Stimulated activated memory B cell treated with anti-CD40 and anti-IgM and Interleukin-4, amounts not matched to agents 10 μg/mL and 1 μg/mL and 100 μg/mL, for 72 hours (primary cell): ENCODE measurements around the gene SNAP29.
"Not testable (repeated sequence)": the region's sequence is repeated elsewhere in the genome, so short reads cannot be mapped to it uniquely, and the experiment has no call there.

Experiments
- ATAC-seq: fragments of 150-1000 bp; cut with Tn5 transposase; 2 replicates; pipeline ENCODE4 v1.10.0; 2021
- H3K27ac Mint-ChIP-seq: one replicate; pipeline ENCODE4 v1.8.0; 2022; ENCODE audit warnings: mild to moderate bottlenecking, mixed read lengths
- H3K27me3 Mint-ChIP-seq: one replicate; pipeline ENCODE4 v1.8.0; 2022; ENCODE audit warnings: mixed read lengths
- H3K36me3 Mint-ChIP-seq: one replicate; pipeline ENCODE4 v1.8.0; 2022; ENCODE audit warnings: mixed read lengths
- H3K4me1 Mint-ChIP-seq: one replicate; pipeline ENCODE4 v1.8.0; 2022; ENCODE audit warnings: mixed read lengths
- H3K4me3 Mint-ChIP-seq: one replicate; pipeline ENCODE4 v1.8.0; 2022; ENCODE audit warnings: mild to moderate bottlenecking, moderate library complexity, mixed read lengths
- H3K9me3 Mint-ChIP-seq: one replicate; pipeline ENCODE4 v1.8.0; 2022; ENCODE audit warnings: mixed read lengths

SNAP29 gene

GRCh38 chr22:20919718-20920117 is 60.9 kb downstream of the SNAP29 start:
- H3K9me3 Mint-ChIP-seq = no peaks in the 10 kb centered on the region
- H3K27ac Mint-ChIP-seq = no peak overlapping the region
- peaks cover 62% of the 10 kb centered on the region for H3K4me1 Mint-ChIP-seq
- peaks cover 16% of the 10 kb centered on the region for H3K36me3 Mint-ChIP-seq
- ATAC-seq = no peak
- H3K27me3 Mint-ChIP-seq = no peaks in the 10 kb centered on the region
- H3K4me3 Mint-ChIP-seq = peak overlapping the region; percentile 94

DNA sequence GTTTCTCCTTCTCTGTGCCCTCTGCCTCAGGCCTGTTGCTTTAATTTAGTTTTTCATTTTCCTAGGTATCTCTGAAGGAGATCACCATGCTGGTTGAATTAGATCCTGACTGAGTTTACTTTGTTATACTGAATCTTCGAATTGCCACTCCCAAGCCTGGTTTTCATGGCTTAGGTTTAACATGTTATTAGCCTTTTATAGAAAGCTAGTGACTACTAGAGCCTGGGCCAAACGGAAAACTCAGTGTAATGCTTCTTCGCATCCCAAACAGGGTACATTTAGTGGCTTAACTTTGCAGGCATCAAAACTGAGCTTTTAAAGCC is 62.0 kb downstream of the SNAP29 start:
- Mint-ChIP-seq H3K27me3 (no peaks in the 10 kb centered on the region), H3K4me3 (peak overlapping the region; percentile 94), H3K9me3 (no peaks in the 10 kb centered on the region), H3K27ac (peak overlapping the region; percentile 22), H3K36me3 (peaks cover 16% of the 10 kb centered on the region), H3K4me1 (peaks cover 73% of the 10 kb centered on the region)
- no peak for ATAC-seq

DNA sequence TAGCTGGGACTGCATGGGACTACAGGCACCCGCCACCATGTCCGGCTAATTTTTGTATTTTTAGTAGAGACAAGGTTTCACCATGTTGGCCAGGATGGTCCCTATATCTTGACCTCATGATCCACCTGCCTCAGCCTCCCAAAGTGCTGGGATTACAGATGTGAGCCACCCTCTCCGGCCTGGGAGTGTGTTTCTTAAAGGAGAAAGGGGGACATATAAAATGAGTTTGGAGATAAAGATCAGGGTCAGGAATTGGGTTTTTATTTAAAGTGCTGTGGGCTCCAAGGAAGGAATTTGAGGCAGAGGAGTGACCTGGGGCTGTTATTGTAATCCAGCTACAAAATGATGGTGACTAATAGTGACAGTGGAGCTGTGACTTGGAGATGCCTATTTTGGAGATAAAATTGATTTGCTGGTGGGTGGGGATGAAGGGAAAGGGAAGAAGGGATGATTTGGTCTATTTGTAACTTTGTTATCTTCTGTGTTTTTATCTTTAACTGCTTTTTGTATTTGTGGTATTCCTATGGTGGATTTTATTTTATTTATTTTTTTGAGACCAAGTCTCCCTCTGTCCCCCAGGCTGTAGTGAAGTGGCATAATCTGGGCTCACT is 63.4 kb downstream of the SNAP29 start:
- Mint-ChIP-seq H3K36me3 (peaks cover 21% of the 10 kb centered on the region), H3K27ac (no peak overlapping the region), H3K9me3 (no peaks in the 10 kb centered on the region), H3K4me3 (no peak overlapping the region), H3K27me3 (no peaks in the 10 kb centered on the region), H3K4me1 (peaks cover 72% of the 10 kb centered on the region)
- no peak for ATAC-seq

- Mint-ChIP-seq H3K27ac (peak overlapping the region; percentile 43), H3K27me3 (no peaks in the 10 kb centered on the region), H3K36me3 (peaks cover 21% of the 10 kb centered on the region), H3K4me1 (peaks cover 60% of the 10 kb centered on the region), H3K4me3 (no peak overlapping the region), H3K9me3 (no peaks in the 10 kb centered on the region)
- ATAC-seq = no peak
Observed at GRCh38 chr22:20926243-20926642, 67.4 kb downstream of the SNAP29 start.

DNA sequence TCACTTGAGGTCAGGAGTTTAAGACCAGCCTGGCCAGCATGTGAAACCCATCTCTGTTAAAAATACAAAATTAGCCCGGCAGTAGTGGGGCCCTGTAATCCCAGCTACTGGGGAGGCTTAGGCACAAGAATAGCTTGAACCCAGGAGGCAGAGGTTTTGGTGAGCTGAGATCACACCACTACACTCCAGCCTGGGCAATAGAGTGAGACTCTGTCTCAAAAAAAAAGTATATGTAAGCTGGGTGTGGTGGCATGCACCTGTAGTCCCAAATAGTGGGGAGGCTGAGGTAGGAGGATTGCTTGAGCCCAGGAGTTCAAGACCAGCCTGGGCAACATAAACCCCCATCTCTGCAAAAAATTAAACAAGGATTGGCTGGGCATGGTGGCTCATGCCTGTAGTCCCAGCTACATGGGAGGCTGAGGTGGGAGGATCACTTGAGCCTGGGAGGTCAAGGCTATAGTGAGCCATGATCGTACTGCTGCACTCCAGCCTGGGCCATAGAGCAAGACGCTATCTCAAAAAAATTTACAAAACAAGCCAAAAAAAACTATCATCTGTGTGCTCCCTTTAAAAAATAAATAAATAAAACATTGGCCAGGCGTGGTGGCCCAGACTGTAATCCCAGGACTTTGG is 69.2 kb downstream of the SNAP29 start:
- Mint-ChIP-seq H3K4me3 (no peak overlapping the region), H3K9me3 (no peaks in the 10 kb centered on the region), H3K27me3 (no peaks in the 10 kb centered on the region), H3K4me1 (peaks cover 57% of the 10 kb centered on the region), H3K36me3 (peaks cover 11% of the 10 kb centered on the region), H3K27ac (no peak overlapping the region)
- no peak for ATAC-seq

DNA sequence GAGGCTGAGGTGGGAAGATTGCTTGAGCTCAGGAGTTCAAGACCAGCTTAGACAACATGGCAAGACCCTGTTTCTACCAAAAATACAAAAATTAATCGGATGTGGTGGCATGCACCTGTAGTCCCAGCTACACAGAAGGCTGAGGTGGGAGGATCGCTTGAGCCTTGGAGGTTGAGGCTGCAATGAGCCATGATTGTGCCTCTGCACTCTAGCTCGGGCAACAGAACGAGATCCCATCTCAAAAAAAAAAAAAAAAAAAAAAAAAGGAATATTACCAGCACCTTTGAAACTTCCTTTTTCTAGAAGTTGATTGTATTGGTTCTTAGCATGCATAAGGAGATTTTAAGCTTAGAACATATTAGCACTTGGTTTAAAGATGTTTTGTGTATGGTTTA is 69.8 kb downstream of the SNAP29 start:
- Mint-ChIP-seq H3K4me1 (peaks cover 57% of the 10 kb centered on the region), H3K36me3 (peaks cover 11% of the 10 kb centered on the region), H3K27me3 (no peaks in the 10 kb centered on the region), H3K27ac (no peak overlapping the region), H3K4me3 (no peak overlapping the region), H3K9me3 (no peaks in the 10 kb centered on the region)
- no peak for ATAC-seq

DNA sequence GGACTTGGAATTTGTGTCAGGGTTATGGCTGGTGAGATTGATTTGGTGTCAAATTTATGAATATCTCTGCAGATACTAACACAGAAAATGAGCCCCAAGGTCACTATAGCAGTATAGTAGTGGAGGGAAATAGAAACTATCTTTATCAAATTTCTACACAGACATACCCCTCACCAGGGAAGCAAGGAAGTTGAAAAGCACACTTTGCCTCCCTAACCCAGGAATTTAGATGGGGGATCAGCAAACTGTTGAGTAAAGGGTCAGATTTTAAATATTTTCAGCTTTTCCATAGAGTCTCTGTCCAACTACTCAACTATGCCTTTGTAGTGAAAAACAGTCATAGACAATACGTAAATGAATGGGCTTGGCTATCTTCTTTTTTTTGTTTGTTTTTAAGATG is 71.2 kb downstream of the SNAP29 start:
- Mint-ChIP-seq H3K27ac (no peak overlapping the region), H3K36me3 (peaks cover 17% of the 10 kb centered on the region), H3K27me3 (no peaks in the 10 kb centered on the region), H3K4me1 (peaks cover 58% of the 10 kb centered on the region), H3K4me3 (no peak overlapping the region), H3K9me3 (no peaks in the 10 kb centered on the region)
- ATAC-seq = no peak

GRCh38 chr22:20930435-20930834 is 71.6 kb downstream of the SNAP29 start:
- ATAC-seq, H3K9me3 Mint-ChIP-seq, H3K27me3 Mint-ChIP-seq, H3K4me3 Mint-ChIP-seq, H3K27ac Mint-ChIP-seq: not testable (repeated sequence)
- peaks cover 17% of the 10 kb centered on the region for H3K36me3 Mint-ChIP-seq
- H3K4me1 Mint-ChIP-seq = peaks cover 58% of the 10 kb centered on the region

- ATAC-seq = no peak
- Mint-ChIP-seq H3K9me3 (no peaks in the 10 kb centered on the region), H3K27ac (no peak overlapping the region), H3K4me3 (no peak overlapping the region), H3K4me1 (peaks cover 56% of the 10 kb centered on the region), H3K27me3 (no peaks in the 10 kb centered on the region), H3K36me3 (peaks cover 22% of the 10 kb centered on the region)
Observed at GRCh38 chr22:20931126-20931654, 72.4 kb downstream of the SNAP29 start.

- Mint-ChIP-seq H3K36me3 (peaks cover 23% of the 10 kb centered on the region), H3K27me3 (no peaks in the 10 kb centered on the region), H3K9me3 (no peaks in the 10 kb centered on the region), H3K27ac (no peak overlapping the region), H3K4me1 (peaks cover 64% of the 10 kb centered on the region), H3K4me3 (no peak overlapping the region)
- ATAC-seq = no peak
Observed at GRCh38 chr22:20933910-20934309, 75.1 kb downstream of the SNAP29 start.

- not testable (repeated sequence) for H3K4me3 Mint-ChIP-seq, H3K27me3 Mint-ChIP-seq, ATAC-seq, H3K27ac Mint-ChIP-seq, H3K9me3 Mint-ChIP-seq
- H3K36me3 Mint-ChIP-seq = peaks cover 30% of the 10 kb centered on the region
- H3K4me1 Mint-ChIP-seq = peaks cover 74% of the 10 kb centered on the region
Observed at GRCh38 chr22:20935049-20935448, 76.2 kb downstream of the SNAP29 start.

GRCh38 chr22:20935780-20936539 is 77.2 kb downstream of the SNAP29 start:
- not testable (repeated sequence) for H3K9me3 Mint-ChIP-seq, H3K27me3 Mint-ChIP-seq, H3K4me3 Mint-ChIP-seq, ATAC-seq, H3K27ac Mint-ChIP-seq
- Mint-ChIP-seq H3K36me3 (peaks cover 37% of the 10 kb centered on the region), H3K4me1 (peaks cover 79% of the 10 kb centered on the region)

- Mint-ChIP-seq H3K36me3 (peaks cover 42% of the 10 kb centered on the region), H3K4me3 (peak overlapping the region; percentile 22), H3K27ac (peak overlapping the region; percentile 31), H3K27me3 (no peaks in the 10 kb centered on the region), H3K4me1 (peaks cover 84% of the 10 kb centered on the region), H3K9me3 (no peaks in the 10 kb centered on the region)
- ATAC-seq = no peak
Observed at GRCh38 chr22:20937031-20937793, 78.4 kb downstream of the SNAP29 start.

- H3K9me3 Mint-ChIP-seq = no peaks in the 10 kb centered on the region
Observed at GRCh38 chr22:20937794-20938671, 79.2 kb downstream of the SNAP29 start.

More at GRCh38 chr22:20937794-20938671, 79.2 kb downstream of the SNAP29 start:
- Mint-ChIP-seq H3K36me3 (peaks cover 51% of the 10 kb centered on the region), H3K27me3 (no peaks in the 10 kb centered on the region), H3K4me3 (no peak overlapping the region), H3K27ac (no peak overlapping the region), H3K4me1 (peaks cover 86% of the 10 kb centered on the region)
- ATAC-seq = no peak
